ENCODE results near the gene RIT2. TPM values are rescaled to one million over a fixed set of nuclear protein-coding genes. Genes with fewer than 3 reads are reported as not detected.

RIT2 gene
- total RNA-seq, 2 experiments from 2014 or later = not detected

- Mint-ChIP-seq H3K4me3 (no peak overlapping the region), H3K27ac (no peak overlapping the region), H3K36me3 (ENCODE audit: low read depth) (no peaks in the 10 kb centered on the region), H3K27me3 (no peaks in the 10 kb centered on the region), H3K4me1 (ENCODE audit: low read depth) (no peaks in the 10 kb centered on the region), H3K9me3 (peaks cover 1% of the 10 kb centered on the region)
- intact Hi-C loops (cut with micrococcal nuclease) = no loop called here
- ATAC-seq = no peak
- ChIA-PET POLR2A (no interaction called here), CTCF (no interaction called here)
- no peak for DNase-seq
- no peak for TF ChIP-seq CTCF (IDR thresholded peaks at IDR 0.05)
These were observed 42.9 kb upstream of the RIT2 start for GRCh38 chr18:43158381-43158780.

- Mint-ChIP-seq H3K36me3 (ENCODE audit: low read depth) (no peaks in the 10 kb centered on the region), H3K27me3 (no peaks in the 10 kb centered on the region), H3K27ac (no peak overlapping the region), H3K9me3 (peaks cover 3% of the 10 kb centered on the region), H3K4me1 (ENCODE audit: low read depth) (no peaks in the 10 kb centered on the region), H3K4me3 (no peak overlapping the region)
- CTCF ChIA-PET = no interaction called here
- DNase-seq (no peak), ATAC-seq (no peak)
- POLR2A ChIA-PET = no interaction called here
- intact Hi-C loops (cut with micrococcal nuclease) = no loop called here
- no peak for TF ChIP-seq CTCF (IDR thresholded peaks at IDR 0.05)
These were observed 40.4 kb upstream of the RIT2 start for GRCh38 chr18:43155842-43156241.

- CTCF ChIA-PET = interaction anchor here (0.6 kb wide), 1 partner anchor 1031 kb away, joined by 3 read pairs; no protein-coding TSS in a partner anchor
- POLR2A ChIA-PET = no interaction called here
- peaks cover 14% of the 10 kb centered on the region for H3K9me3 Mint-ChIP-seq
- intact Hi-C loops (cut with micrococcal nuclease) = no loop called here
- H3K27ac Mint-ChIP-seq = no peak overlapping the region
- no peak for DNase-seq
- no peaks in the 10 kb centered on the region for H3K36me3 Mint-ChIP-seq (ENCODE audit: low read depth)
- no peaks in the 10 kb centered on the region for H3K4me1 Mint-ChIP-seq (ENCODE audit: low read depth)
- no peak overlapping the region for H3K4me3 Mint-ChIP-seq
- no peaks in the 10 kb centered on the region for H3K27me3 Mint-ChIP-seq
- no peak for ATAC-seq
- TF ChIP-seq CTCF (IDR thresholded peaks at IDR 0.05) = no peak
These were observed 32.7 kb upstream of the RIT2 start for GRCh38 chr18:43148231-43148630.

- no peak for TF ChIP-seq CTCF (IDR thresholded peaks at IDR 0.05)
- ChIA-PET POLR2A (no interaction called here), CTCF (no interaction called here)
- intact Hi-C loops (cut with micrococcal nuclease) = no loop called here
- ATAC-seq (no peak), DNase-seq (no peak)
- H3K4me1 Mint-ChIP-seq (ENCODE audit: low read depth) = no peaks in the 10 kb centered on the region
- peaks cover 12% of the 10 kb centered on the region for H3K9me3 Mint-ChIP-seq
- H3K4me3 Mint-ChIP-seq = no peak overlapping the region
- no peaks in the 10 kb centered on the region for H3K36me3 Mint-ChIP-seq (ENCODE audit: low read depth)
- H3K27me3 Mint-ChIP-seq = no peaks in the 10 kb centered on the region
- H3K27ac Mint-ChIP-seq = no peak overlapping the region
These were observed 25.7 kb upstream of the RIT2 start for GRCh38 chr18:43141208-43141607.

- H3K9me3 Mint-ChIP-seq = peaks cover 7% of the 10 kb centered on the region
- H3K4me3 Mint-ChIP-seq = no peak overlapping the region
- intact Hi-C loops (cut with micrococcal nuclease) = no loop called here
These were observed 23.9 kb upstream of the RIT2 start for GRCh38 chr18:43139288-43139946.

More at GRCh38 chr18:43139288-43139946, 23.9 kb upstream of the RIT2 start:
- TF ChIP-seq CTCF (IDR thresholded peaks at IDR 0.05) = no peak
- POLR2A ChIA-PET = no interaction called here
- Mint-ChIP-seq H3K27me3 (no peaks in the 10 kb centered on the region), H3K36me3 (ENCODE audit: low read depth) (no peaks in the 10 kb centered on the region), H3K27ac (no peak overlapping the region), H3K4me1 (ENCODE audit: low read depth) (no peaks in the 10 kb centered on the region)
- ATAC-seq (no peak), DNase-seq (no peak)
- CTCF ChIA-PET = no interaction called here
